ENCODE measurements around the gene OIP5. TPM values are rescaled to one million over a fixed set of nuclear protein-coding genes. Genes with fewer than 3 reads are reported as not detected.
A peak's percentile ranks its signal among the peaks of the same experiment; 100 is the strongest.

Gene OIP5
- 11.1 and 11.2 TPM in 2 replicates for polyA plus RNA-seq (2013)

DNA sequence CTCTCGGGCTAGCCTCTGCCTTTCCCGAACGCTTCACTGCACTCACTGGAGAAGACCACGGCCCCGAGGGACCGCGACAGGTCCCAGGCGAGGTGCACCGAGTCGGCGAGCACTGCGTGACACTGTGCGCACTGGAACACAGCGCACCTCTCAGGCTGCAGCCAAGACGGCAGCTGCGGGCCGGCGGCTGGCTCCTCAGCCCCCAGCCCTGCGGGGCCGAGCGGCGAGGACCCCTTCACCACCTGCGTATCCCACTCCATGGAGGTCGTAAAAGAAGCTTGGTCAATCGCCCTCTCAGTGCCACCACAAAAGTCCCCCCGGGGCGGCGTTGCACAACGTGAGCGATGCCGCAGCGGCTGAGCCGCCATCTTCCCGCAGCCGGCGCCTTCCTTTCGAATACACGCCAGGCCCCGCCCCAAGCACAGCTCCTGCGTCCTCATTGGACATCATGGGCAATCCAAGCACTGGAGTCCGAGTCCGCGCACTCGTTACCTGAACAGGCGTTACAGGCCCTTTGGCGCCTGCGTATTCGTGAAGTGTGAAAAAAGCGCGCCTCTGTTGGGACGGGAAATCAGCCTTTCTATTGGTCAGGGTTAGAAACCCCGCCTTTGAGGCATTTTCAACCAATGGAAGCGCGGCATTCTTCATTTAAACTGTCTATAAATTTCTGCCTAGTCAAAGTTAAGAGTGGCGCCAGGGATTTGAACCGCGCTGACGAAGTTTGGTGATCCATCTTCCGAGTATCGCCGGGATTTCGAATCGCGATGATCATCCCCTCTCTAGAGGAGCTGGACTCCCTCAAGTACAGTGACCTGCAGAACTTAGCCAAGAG is at the start of gene OIP5, which contains the start of gene NUSAP1:
TSS of gene OIP5 (minus strand) at position 398 of the 832 bp plus-strand sequence. CDS start at position 368, 30 bp downstream.
TSS of gene NUSAP1 (plus strand) at position 688 of the 832 bp plus-strand sequence. CDS start at position 765, 77 bp downstream.
- Histone ChIP-seq H2AK5ac (ENCODE audit: low read length) (peak within 1 kb of the TSS; percentile 35), H2BK12ac (ENCODE audit: low read length) (no peak within 1 kb of the TSS), H3K36me3 (ENCODE audit: control insufficient read depth in 1 of 2, insufficient read depth in 2 of 2, low read length in 2 of 2) (no peaks in the 10 kb centered on the region), H3K4ac (ENCODE audit: low read depth, low read length) (peak within 1 kb of the TSS; percentile 66), H3K4me1 (ENCODE audit: control insufficient read depth in 1 of 2, insufficient read depth in 2 of 2, low read length in 2 of 2) (peaks cover 3 to 5% of the 10 kb centered on the region in 2 experiments), H2BK5ac (ENCODE audit: low read depth, low read length, poor library complexity) (peak within 1 kb of the TSS; percentile 58), H3K79me1 (ENCODE audit: low read length) (peaks cover 7% of the 10 kb centered on the region), H3K4me3 (ENCODE audit: low read depth, low read length) (peak within 1 kb of the TSS; percentile 97), H3K23ac (ENCODE audit: low read length) (no peak within 1 kb of the TSS), H4K91ac (ENCODE audit: low read depth, low read length) (peak within 1 kb of the TSS; percentile 67), H3K9me3 (ENCODE audit: insufficient read depth, low read depth, low read length) (peaks cover 2% of the 10 kb centered on the region), H3K18ac (ENCODE audit: low read length) (peak within 1 kb of the TSS; percentile 88), H3K79me2 (ENCODE audit: control insufficient read depth, insufficient read depth, low read length, poor library complexity) (peaks cover 10% of the 10 kb centered on the region), H3K9ac (ENCODE audit: low read length) (peak within 1 kb of the TSS; percentile 95), H2BK120ac (ENCODE audit: insufficient read depth, low read length, poor library complexity) (peak within 1 kb of the TSS; percentile 53), H2AFZ (ENCODE audit: insufficient read depth, low read length, poor library complexity) (peak within 1 kb of the TSS; percentile 100), H4K8ac (ENCODE audit: low read depth, low read length) (peak within 1 kb of the TSS; percentile 94), H4K12ac (ENCODE audit: low read depth, low read length) (peak within 1 kb of the TSS; percentile 33), H3K14ac (ENCODE audit: low read length) (peak within 1 kb of the TSS; percentile 64), H3K27ac (ENCODE audit: low read depth, low read length) (peak within 1 kb of the TSS; percentile 73), H3K27me3 (ENCODE audit: insufficient read depth, low read length) (no peaks in the 10 kb centered on the region), H3K4me2 (ENCODE audit: low read length) (peak within 1 kb of the TSS; percentile 85)
- DNase-seq, result peak; percentile 100
- WGBS (ENCODE audit: extremely low coverage, insufficient coverage, insufficient read length), result no CpG with 5 or more reads among the region's 64 CpGs

- Histone ChIP-seq H4K8ac (ENCODE audit: low read depth, low read length) (no peak overlapping the region), H4K91ac (ENCODE audit: low read depth, low read length) (no peak overlapping the region), H3K79me2 (ENCODE audit: control insufficient read depth, insufficient read depth, low read length, poor library complexity) (no peaks in the 10 kb centered on the region), H3K9ac (ENCODE audit: low read length) (no peak overlapping the region), H2AK5ac (ENCODE audit: low read length) (no peak overlapping the region), H3K27ac (ENCODE audit: low read depth, low read length) (no peak overlapping the region), H3K14ac (ENCODE audit: low read length) (no peak overlapping the region), H2BK5ac (ENCODE audit: low read depth, low read length, poor library complexity) (no peak overlapping the region), H3K4ac (ENCODE audit: low read depth, low read length) (no peak overlapping the region), H2AFZ (ENCODE audit: insufficient read depth, low read length, poor library complexity) (no peak overlapping the region), H3K79me1 (ENCODE audit: low read length) (no peaks in the 10 kb centered on the region), H3K27me3 (ENCODE audit: insufficient read depth, low read length) (no peaks in the 10 kb centered on the region), H3K23ac (ENCODE audit: low read length) (no peak overlapping the region), H3K36me3 (ENCODE audit: control insufficient read depth in 1 of 2, insufficient read depth in 2 of 2, low read length in 2 of 2) (peaks cover 27 to 36% of the 10 kb centered on the region in 2 experiments), H3K18ac (ENCODE audit: low read length) (no peak overlapping the region), H3K4me2 (ENCODE audit: low read length) (no peak overlapping the region), H4K12ac (ENCODE audit: low read depth, low read length) (no peak overlapping the region), H3K9me3 (ENCODE audit: insufficient read depth, low read depth, low read length) (no peaks in the 10 kb centered on the region), H2BK120ac (ENCODE audit: insufficient read depth, low read length, poor library complexity) (no peak overlapping the region), H3K4me1 (ENCODE audit: control insufficient read depth in 1 of 2, insufficient read depth in 2 of 2, low read length in 2 of 2) (no peaks in the 10 kb centered on the region), H3K4me3 (ENCODE audit: low read depth, low read length) (peak overlapping the region; percentile 2), H2BK12ac (ENCODE audit: low read length) (no peak overlapping the region)
- DNase-seq, result peak; percentile 21 to 40
- no CpG with 5 or more reads among the region's 4 CpGs for WGBS (ENCODE audit: extremely low coverage, insufficient coverage, insufficient read length)
Measured at GRCh38 chr15:41377978-41378377, 45.6 kb upstream of the OIP5 start.

GRCh38 chr15:41367418-41367817 is 35.0 kb upstream of the OIP5 start:
- Histone ChIP-seq H3K4me3 (ENCODE audit: low read depth, low read length) (peak overlapping the region; percentile 27), H3K18ac (ENCODE audit: low read length) (no peak overlapping the region), H3K79me2 (ENCODE audit: control insufficient read depth, insufficient read depth, low read length, poor library complexity) (no peaks in the 10 kb centered on the region), H3K4me2 (ENCODE audit: low read length) (no peak overlapping the region), H3K4ac (ENCODE audit: low read depth, low read length) (no peak overlapping the region), H4K91ac (ENCODE audit: low read depth, low read length) (no peak overlapping the region), H3K27ac (ENCODE audit: low read depth, low read length) (no peak overlapping the region), H3K79me1 (ENCODE audit: low read length) (no peaks in the 10 kb centered on the region), H2AK5ac (ENCODE audit: low read length) (no peak overlapping the region), H3K9ac (ENCODE audit: low read length) (no peak overlapping the region), H2BK5ac (ENCODE audit: low read depth, low read length, poor library complexity) (no peak overlapping the region), H3K9me3 (ENCODE audit: insufficient read depth, low read depth, low read length) (peaks cover 4% of the 10 kb centered on the region), H3K27me3 (ENCODE audit: insufficient read depth, low read length) (no peaks in the 10 kb centered on the region), H4K12ac (ENCODE audit: low read depth, low read length) (no peak overlapping the region), H3K4me1 (ENCODE audit: control insufficient read depth in 1 of 2, insufficient read depth in 2 of 2, low read length in 2 of 2) (no peaks in the 10 kb centered on the region), H3K23ac (ENCODE audit: low read length) (no peak overlapping the region), H2AFZ (ENCODE audit: insufficient read depth, low read length, poor library complexity) (no peak overlapping the region), H4K8ac (ENCODE audit: low read depth, low read length) (no peak overlapping the region), H3K14ac (ENCODE audit: low read length) (no peak overlapping the region), H3K36me3 (ENCODE audit: control insufficient read depth in 1 of 2, insufficient read depth in 2 of 2, low read length in 2 of 2) (peaks cover 45 to 49% of the 10 kb centered on the region in 2 experiments), H2BK120ac (ENCODE audit: insufficient read depth, low read length, poor library complexity) (no peak overlapping the region), H2BK12ac (ENCODE audit: low read length) (no peak overlapping the region)
- DNase-seq, result no peak
- WGBS (ENCODE audit: extremely low coverage, insufficient coverage, insufficient read length), result no CpG with 5 or more reads among the region's 3 CpGs

- Histone ChIP-seq H2BK12ac (ENCODE audit: low read length) (no peak overlapping the region), H3K4me3 (ENCODE audit: low read depth, low read length) (no peak overlapping the region), H4K91ac (ENCODE audit: low read depth, low read length) (no peak overlapping the region), H3K9me3 (ENCODE audit: insufficient read depth, low read depth, low read length) (no peaks in the 10 kb centered on the region), H2AK5ac (ENCODE audit: low read length) (no peak overlapping the region), H3K27me3 (ENCODE audit: insufficient read depth, low read length) (no peaks in the 10 kb centered on the region), H4K8ac (ENCODE audit: low read depth, low read length) (no peak overlapping the region), H3K79me1 (ENCODE audit: low read length) (no peaks in the 10 kb centered on the region), H3K23ac (ENCODE audit: low read length) (no peak overlapping the region), H3K27ac (ENCODE audit: low read depth, low read length) (no peak overlapping the region), H3K4me2 (ENCODE audit: low read length) (no peak overlapping the region), H2BK120ac (ENCODE audit: insufficient read depth, low read length, poor library complexity) (no peak overlapping the region), H3K79me2 (ENCODE audit: control insufficient read depth, insufficient read depth, low read length, poor library complexity) (no peaks in the 10 kb centered on the region), H3K36me3 (ENCODE audit: control insufficient read depth in 1 of 2, insufficient read depth in 2 of 2, low read length in 2 of 2) (peaks cover 25 to 39% of the 10 kb centered on the region in 2 experiments), H2BK5ac (ENCODE audit: low read depth, low read length, poor library complexity) (no peak overlapping the region), H3K18ac (ENCODE audit: low read length) (no peak overlapping the region), H4K12ac (ENCODE audit: low read depth, low read length) (no peak overlapping the region), H3K4ac (ENCODE audit: low read depth, low read length) (no peak overlapping the region), H3K4me1 (ENCODE audit: control insufficient read depth in 1 of 2, insufficient read depth in 2 of 2, low read length in 2 of 2) (no peaks in the 10 kb centered on the region), H3K9ac (ENCODE audit: low read length) (no peak overlapping the region), H3K14ac (ENCODE audit: low read length) (no peak overlapping the region), H2AFZ (ENCODE audit: insufficient read depth, low read length, poor library complexity) (no peak overlapping the region)
- DNase-seq, result no peak
- WGBS (ENCODE audit: extremely low coverage, insufficient coverage, insufficient read length), result no CpG with 5 or more reads among the region's 10 CpGs
Measured at GRCh38 chr15:41354371-41354770, 22.0 kb upstream of the OIP5 start.
